NCI-H2107 (cell line): Measurements from ENCODE around the gene TMUB2.

Experiments
- DNase-seq: peaks from one replicate; lab custom pipeline; 2025; lab: John Stamatoyannopoulos, UW

Gene TMUB2

DNA sequence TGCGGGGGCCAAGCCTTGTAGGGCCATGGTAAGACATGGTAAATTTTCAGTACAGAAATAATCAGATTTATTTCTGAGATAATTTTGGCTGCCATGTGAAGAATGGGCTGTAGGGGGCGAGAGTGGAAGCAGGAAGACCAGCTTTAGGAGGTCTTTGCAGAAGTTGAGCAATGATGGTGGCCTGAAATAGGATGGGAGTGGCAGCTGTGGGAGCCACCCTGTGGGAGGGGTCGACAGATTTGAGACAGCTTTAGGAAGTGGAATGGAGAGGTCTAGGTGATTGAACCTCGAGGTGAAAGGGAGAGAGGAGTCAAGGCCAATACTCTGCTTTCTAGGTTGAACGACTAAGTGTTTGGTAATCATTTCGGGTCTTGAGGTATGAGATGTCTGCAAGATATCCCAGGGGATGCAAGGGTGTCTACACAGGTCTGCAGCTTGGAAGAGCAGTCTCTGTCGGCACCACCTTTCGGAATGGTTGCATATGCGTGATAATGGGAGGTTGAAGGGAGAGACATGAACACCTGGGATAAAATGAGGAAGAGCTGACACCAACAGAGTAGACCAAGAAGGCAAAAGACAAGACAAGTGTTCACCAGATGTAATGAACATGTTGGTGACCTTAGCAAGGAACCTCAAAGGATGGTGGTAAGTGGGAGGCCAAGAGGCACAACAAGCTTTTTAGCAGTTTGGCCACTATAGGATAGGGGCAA, 17.1 kb downstream of the TMUB2 start:
- no peak for DNase-seq

GRCh38 chr17:44204441-44204882, 17.7 kb downstream of the TMUB2 start:
- no peak for DNase-seq

DNA sequence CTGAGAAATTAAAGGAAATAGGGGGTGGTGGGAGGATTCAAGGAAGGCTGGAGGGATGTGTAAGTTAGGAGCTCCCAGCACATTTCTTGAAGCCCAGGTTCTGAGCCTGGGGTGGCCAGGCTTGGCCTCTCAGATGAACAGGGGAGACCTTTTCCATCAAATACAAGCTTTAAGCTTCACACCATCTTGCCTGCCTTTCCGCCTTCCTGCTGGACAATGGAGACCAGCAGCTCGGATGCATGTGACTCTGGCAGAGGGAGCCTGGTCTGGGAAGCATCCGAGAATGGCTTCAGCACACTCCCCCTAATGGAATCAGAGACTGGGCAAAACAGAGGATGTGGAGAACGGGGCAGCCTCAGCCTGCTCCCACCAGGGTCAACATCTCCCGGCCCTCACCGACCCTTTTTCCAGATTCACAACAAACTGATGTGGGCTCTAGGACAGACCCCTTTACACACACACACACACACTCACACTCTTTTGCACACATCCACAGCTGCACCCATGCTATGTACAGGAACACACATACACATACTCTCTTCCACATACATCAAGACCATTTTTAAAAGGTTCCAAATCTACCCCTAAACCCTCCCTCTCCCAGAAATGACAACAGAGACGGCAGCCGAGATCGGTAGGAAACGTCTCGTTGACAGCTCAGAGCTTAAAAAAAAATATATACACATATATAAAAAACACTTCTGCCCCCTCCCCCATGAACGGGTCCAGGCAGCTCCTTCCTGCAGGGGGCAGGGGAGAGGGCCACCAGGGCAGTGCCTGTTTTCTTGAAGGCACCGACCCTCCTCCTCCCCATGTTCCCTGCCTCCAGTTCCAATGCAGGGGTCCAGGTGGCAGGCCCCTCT, 19.4 kb downstream of the TMUB2 start:
- DNase-seq = no peak

DNA sequence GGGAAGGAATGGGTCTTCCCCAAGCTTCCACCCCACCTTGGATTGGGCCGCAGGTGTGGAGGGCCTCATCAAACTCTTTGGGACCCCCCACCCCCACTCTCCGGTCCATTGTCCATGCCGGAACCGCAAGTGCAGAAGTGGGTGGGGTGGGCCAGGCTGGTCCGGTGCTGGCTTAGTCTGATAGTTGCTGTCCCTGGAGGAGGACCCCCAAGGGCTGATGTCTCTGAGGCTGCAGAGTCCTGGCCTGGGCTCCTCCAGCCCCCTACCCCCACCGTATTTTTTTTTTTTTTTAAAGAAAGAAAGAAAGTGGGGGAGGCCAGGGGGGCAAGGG, 20.0 kb downstream of the TMUB2 start:
- DNase-seq = no peak

DNA sequence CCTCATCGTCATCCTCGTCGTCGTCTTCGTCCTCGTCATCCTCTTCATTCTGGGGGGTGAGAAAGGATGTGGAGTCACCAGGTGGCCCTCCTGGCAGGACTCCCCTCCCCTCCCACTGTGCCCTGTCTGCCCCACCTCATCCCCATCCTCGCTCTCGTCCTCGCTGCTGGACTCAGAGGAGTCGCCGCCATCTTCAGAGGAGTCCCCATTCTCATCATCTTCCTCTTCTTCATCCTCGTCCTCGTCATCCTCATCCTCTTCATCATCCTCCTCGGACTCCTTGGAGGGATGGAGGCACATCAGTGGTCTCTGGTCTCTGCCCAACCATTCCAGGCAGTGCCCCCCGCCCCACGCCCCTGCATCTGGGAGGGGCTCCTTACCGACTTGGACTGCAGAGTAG, 20.5 kb downstream of the TMUB2 start:
- DNase-seq = no peak

DNA sequence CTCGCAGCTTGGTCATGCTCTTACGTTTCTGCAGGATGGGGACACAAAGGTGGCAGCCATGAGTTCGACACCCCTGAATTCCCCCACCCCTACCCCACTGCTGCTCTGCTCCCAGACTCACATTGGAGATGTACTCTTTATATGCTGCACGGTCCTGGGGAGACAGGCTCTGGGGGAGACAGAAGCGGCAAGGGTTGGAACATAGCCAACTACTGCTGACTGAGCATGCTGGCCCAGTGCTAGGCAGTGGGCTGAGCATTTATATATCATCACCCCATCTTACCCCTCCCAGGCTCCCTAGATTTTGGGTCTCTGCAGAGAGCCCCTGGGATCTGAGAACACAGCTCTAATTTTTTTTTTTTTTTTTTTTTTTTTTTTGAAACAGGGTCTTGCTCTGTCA, 21.0 kb downstream of the TMUB2 start:
- DNase-seq = no peak

- no peak for DNase-seq
These were observed 23.1 kb downstream of the TMUB2 start for GRCh38 chr17:44209786-44210341.

DNA sequence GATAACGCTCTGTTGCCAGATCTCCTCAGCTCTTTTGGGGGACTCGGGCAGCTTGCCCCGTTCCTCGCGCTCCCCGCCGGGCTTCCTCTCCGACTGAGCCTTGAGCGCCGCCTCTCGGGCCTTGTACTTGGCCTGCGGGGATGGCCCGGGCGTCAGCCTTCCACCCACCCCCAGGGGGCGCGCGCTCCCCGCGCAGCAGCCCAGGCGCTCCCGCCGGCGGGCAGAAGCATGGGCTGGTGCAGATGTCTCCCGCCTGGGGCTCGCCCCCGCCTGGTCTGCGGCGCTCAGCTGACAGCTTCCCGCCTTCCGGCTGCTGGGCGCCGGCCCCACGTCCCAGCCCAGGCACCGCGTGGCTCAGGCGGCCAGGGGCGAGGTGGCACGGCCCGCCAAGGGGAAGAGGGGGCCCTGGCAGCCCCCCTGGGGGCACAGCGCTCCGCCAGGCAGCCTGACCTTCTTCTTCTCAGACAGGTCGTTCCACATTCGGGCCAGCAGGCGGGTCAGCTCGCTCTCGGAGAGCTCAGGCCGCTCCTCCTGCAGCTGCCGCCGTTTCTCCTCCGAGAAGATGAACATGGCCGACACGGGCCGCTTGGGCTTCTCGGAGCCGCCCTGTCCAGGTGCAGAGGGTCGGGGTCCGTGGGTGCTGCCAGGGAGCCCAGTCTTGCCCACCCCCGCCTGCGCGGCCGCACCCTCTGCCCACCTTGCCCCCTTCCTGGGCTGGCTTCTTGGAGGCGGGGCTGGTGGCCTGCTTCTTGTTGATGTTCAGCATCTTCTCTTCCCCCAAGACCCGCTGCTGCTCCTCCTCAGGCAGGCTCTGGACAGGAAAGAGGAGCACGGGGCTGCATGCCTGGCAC, 23.8 kb downstream of the TMUB2 start:
- DNase-seq = peak; percentile 76

GRCh38 chr17:44211281-44212265, 24.8 kb downstream of the TMUB2 start:
- DNase-seq = no peak

- DNase-seq = no peak
These were observed 26.0 kb downstream of the TMUB2 start for GRCh38 chr17:44212507-44213402.

DNA sequence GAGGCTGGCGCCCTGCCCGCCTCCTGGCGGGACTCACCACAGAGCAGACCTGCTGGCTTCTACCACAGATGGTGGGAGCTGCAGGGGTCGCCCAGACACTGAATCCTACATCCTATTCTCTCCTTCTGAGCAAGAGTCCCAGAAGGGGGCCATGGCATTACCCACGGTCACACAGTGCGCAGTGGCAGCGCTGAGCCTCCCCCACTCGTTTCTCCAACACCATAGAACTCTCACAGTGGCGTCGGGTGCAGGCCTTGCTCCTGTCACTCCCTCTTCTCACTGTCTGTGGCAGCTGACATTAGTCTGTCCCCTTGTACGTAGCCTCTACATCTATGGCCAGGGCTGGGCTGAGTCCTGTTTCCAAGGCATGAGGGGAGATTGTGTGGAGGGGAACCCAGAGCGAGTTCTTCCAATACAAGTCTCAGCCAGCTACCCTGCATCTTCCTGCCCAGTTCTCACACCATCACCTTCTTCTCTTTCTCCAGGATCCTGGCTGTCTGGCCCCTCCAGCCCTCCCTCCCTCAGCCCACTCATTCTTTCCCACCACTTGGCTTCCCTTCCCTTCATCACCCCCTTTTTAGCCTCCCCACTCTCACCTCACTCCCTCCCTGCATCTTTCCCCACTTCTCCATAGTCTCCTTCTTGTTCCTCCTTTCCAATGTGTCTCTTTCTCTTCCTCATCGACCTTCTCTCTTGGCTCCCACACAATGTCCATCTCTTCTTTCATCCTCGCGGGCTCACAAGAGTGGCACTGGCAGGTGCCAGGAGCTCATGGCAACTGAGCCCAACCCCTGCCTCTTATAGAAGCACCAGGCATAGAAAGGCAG, 26.8 kb downstream of the TMUB2 start:
- no peak for DNase-seq

- DNase-seq = no peak
These were observed 27.4 kb downstream of the TMUB2 start for GRCh38 chr17:44214230-44214494.

DNA sequence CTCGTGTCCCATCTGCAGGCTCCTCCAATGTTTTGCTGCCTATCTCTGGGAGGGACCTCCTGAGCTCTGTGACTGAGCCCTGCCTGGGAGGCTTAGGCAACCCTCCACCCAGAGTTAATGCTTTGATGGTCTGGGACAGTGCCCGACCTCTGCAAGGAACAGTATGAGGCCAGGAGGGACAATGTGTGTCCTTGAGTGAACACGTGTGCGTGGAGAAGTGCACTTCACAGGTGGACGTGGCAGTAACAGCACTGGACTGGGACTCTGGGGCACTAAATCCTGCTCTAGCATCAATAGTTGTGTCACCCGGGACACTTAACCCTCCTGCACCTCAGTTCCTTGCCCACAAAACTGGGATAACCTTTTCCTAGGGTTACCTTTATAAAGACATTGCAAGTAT, 28.1 kb downstream of the TMUB2 start:
- no peak for DNase-seq

GRCh38 chr17:44216173-44216572, 29.4 kb downstream of the TMUB2 start:
- no peak for DNase-seq

DNA sequence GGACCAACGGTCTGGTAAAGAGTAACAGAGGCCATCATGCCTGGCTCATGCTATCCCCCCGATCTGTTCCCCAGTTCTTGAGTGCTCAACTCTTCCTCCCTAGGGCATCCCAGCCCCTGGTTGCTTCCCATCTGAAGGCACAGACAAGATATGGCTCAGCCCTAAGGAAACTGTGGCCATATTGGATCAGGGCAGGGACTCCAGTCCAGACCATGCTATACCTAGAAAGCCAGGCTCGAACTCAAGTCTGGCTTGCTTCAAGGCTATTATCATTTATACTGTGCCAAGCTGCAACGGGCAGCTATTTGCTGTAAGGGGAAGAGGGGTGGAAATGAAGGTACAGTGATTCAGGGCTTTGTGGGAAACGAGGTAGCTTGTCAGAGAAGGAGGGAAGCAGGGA, 29.9 kb downstream of the TMUB2 start:
- DNase-seq = no peak

DNA sequence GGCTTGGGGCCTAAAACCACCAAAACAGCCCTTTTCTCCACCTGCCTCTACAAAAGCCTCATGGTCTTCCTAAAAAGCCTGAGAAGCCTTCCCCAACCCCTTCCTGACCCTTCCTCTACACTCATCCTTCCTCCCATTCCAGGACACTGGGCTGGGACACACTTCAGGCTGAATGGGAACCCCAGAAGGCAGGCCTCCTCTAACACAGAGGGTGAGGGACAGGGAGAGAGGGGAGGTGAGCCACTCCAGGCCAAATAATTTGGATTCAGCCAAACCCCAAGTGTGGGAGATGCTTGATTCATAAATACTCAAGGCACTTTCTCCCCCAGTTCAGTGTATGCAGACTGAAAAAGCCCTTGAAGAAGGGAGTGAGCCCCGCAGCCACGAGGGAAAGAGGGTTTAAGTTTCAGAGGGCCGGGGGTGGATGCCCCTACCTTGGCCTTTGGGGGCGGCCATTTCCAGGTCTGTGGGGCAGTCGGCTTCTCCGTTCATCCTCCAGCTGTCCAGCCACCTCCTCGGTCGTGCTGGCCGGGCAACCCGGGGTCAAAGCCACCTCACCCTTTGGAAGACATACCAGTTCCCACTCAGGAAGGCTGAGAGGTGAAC, 31.1 kb downstream of the TMUB2 start:
- DNase-seq = no peak

GRCh38 chr17:44218344-44219107, 31.8 kb downstream of the TMUB2 start:
- DNase-seq = peak; percentile 65

GRCh38 chr17:44219108-44219615, 32.4 kb downstream of the TMUB2 start:
- DNase-seq = peak; percentile 37
